Breast epithelium (tissue), 4 donors: ENCODE measurements around the gene GART. TPM values are rescaled to one million over a fixed set of nuclear protein-coding genes. Genes with fewer than 3 reads are reported as not detected.

Experiments used
- DNase-seq, 2 donors: peaks; one replicate each; pipeline ENCODE4 v3.0.0-alpha.2; 2019; ENCODE audit warnings: low spot score in 2 of 2
- H3K27ac ChIP-seq, 2 donors: fragments of 200-600 bp; sonication (generic) in 1 of 2; one replicate each; pipeline ENCODE4 v1.5.1; 2016 to 2019; ENCODE audit warnings: mild to moderate bottlenecking in 1 of 2
- H3K27me3 ChIP-seq, 2 donors: fragments of 200-600 bp; sonication (generic) in 1 of 2; one replicate each; pipeline versions ENCODE4 v1.5.1 to v1.6.0; 2017 to 2019; ENCODE audit warnings: control low read depth in 1 of 2, mild to moderate bottlenecking in 1 of 2
- H3K36me3 ChIP-seq: fragments of 200-600 bp; one replicate; pipeline ENCODE4 v1.5.1; 2019
- H3K4me1 ChIP-seq, 2 donors: fragments of 200-600 bp; sonication (generic); one replicate each; pipeline ENCODE4 v1.5.1; 2016 to 2019; ENCODE audit warnings: control low read depth in 1 of 2
- H3K4me3 ChIP-seq, 3 donors: fragments of 200-600 bp; sonication (generic); 1 replicate in 2 of 3; 2 replicates in 1 of 3; pipeline ENCODE4 v1.5.1; 2016 to 2019; ENCODE audit warnings: mild to moderate bottlenecking in 3 of 3, moderate library complexity in 2 of 3
- H3K9me3 ChIP-seq, 2 donors: fragments of 200-600 bp; sonication (generic) in 1 of 2; one replicate each; pipeline ENCODE4 v1.5.1; 2016 to 2019; ENCODE audit warnings: control low read depth in 1 of 2
- CTCF ChIP-seq, 3 donors: fragments of 450-650 bp; IDR thresholded peaks; one replicate each; pipeline ENCODE4 v1.5.1; 2016 to 2017; ENCODE audit warnings: antibody characterized with exemption in 3 of 3, mild to moderate bottlenecking in 3 of 3, moderate library complexity in 3 of 3
- POLR2A ChIP-seq: fragments of 450-650 bp; IDR thresholded peaks from one replicate; pipeline ENCODE4 v1.6.1; 2016; ENCODE audit warnings: antibody characterized with exemption, mild to moderate bottlenecking, moderate library complexity
- POLR2AphosphoS5 ChIP-seq, 3 donors: sonication (generic); formaldehyde crosslinking; IDR thresholded peaks; one replicate each; pipeline ENCODE4 v1.6.1; 2017; ENCODE audit warnings: antibody characterized with exemption in 3 of 3
- intact Hi-C: fragments of 100-400 bp; cut with DNase I; formaldehyde crosslinking; loops from one replicate; pipeline ENCODE4 v1.15.1; 2023; ENCODE audit warnings: low total_unique reads
- total RNA-seq, 3 donors: library from RNA; depleted of rRNA; stranded (reverse); fragments of >200 nt; gene quantifications; one replicate each; pipeline ENCODE4 v1.1.0, GENCODE V29; 2016

The GART gene
- total RNA-seq, 3 donors from 2014 or later, result 80.6 to 90.8 (median 89.4) TPM

- Histone ChIP-seq H3K4me3 (no peak overlapping the region), H3K4me1 (peaks cover 0 to 4% of the 10 kb centered on the region in 2 donors), H3K27ac (no peak overlapping the region), H3K36me3 (peaks cover 9% of the 10 kb centered on the region), H3K9me3 (no peaks in the 10 kb centered on the region), H3K27me3 (no peaks in the 10 kb centered on the region)
- no peak for TF ChIP-seq POLR2A
- TF ChIP-seq CTCF (IDR thresholded peaks at IDR 0.05), result no peak
- no peak for TF ChIP-seq POLR2AphosphoS5 (IDR thresholded peaks at IDR 0.05)
- no peak for DNase-seq
- intact Hi-C loops, result no loop called here
These were observed 19.0 kb upstream of the GART start for GRCh38 chr21:33560965-33561364.

- Histone ChIP-seq H3K4me3 (no peak overlapping the region), H3K4me1 (peaks cover 0 to 8% of the 10 kb centered on the region in 2 donors), H3K36me3 (peaks cover 9% of the 10 kb centered on the region), H3K9me3 (no peaks in the 10 kb centered on the region), H3K27ac (no peak overlapping the region), H3K27me3 (no peaks in the 10 kb centered on the region)
- no peak for TF ChIP-seq POLR2A
- no peak for TF ChIP-seq POLR2AphosphoS5 (IDR thresholded peaks at IDR 0.05)
- no peak for TF ChIP-seq CTCF (IDR thresholded peaks at IDR 0.05)
- intact Hi-C loops, result no loop called here
- DNase-seq, result no peak
These were observed 17.9 kb upstream of the GART start for GRCh38 chr21:33559813-33560212.

DNA sequence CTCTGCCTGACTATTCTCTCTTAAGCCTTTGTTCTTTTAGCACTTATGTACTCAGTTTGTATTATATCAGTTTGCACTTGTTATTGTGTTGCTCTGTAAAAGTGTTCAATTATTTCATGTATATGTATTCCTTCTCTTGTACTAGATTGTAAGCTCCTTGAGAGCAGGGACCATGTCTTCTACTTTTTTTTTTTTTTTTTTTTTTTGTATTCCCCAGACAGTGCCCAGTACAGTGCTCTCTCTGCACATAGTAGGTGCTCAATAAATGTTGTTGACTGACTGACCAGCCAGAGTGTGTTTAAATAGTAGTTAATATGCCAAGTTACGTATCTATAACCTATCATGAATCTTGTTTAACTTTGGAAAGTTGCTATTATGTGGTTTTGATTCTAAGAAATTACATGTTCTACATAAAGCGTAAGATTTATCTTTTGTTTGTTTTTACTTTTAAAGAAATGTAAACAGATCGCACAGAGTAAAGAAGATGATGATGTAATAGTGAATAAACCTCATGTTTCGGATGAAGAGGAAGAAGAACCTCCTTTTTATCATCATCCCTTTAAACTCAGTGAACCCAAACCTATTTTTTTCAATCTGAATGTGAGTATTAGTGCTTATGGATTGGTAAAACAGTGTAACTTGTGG lies 17.0 kb upstream of the GART start:
- Histone ChIP-seq H3K36me3 (peaks cover 9% of the 10 kb centered on the region), H3K9me3 (no peaks in the 10 kb centered on the region), H3K4me1 (peaks cover 0 to 8% of the 10 kb centered on the region in 2 donors), H3K27ac (no peak overlapping the region), H3K4me3 (no peak overlapping the region), H3K27me3 (no peaks in the 10 kb centered on the region)
- DNase-seq, result no peak
- intact Hi-C loops, result no loop called here
- TF ChIP-seq POLR2A (no peak), POLR2AphosphoS5 (IDR thresholded peaks at IDR 0.05) (no peak), CTCF (IDR thresholded peaks at IDR 0.05) (no peak)

- DNase-seq, result no peak
- Histone ChIP-seq H3K36me3 (peaks cover 9% of the 10 kb centered on the region), H3K4me1 (peaks cover 0 to 8% of the 10 kb centered on the region in 2 donors), H3K9me3 (no peaks in the 10 kb centered on the region), H3K27me3 (no peaks in the 10 kb centered on the region), H3K4me3 (no peak overlapping the region), H3K27ac (no peak overlapping the region)
- intact Hi-C loops, result no loop called here
- TF ChIP-seq POLR2AphosphoS5 (IDR thresholded peaks at IDR 0.05) (no peak), POLR2A (no peak), CTCF (IDR thresholded peaks at IDR 0.05) (no peak)
These were observed 15.5 kb upstream of the GART start for GRCh38 chr21:33557447-33557846.

GRCh38 chr21:33554982-33555344 lies 13.0 kb upstream of the GART start:
- Histone ChIP-seq H3K36me3 (peaks cover 29% of the 10 kb centered on the region), H3K4me3 (no peak overlapping the region), H3K27me3 (no peaks in the 10 kb centered on the region), H3K9me3 (no peaks in the 10 kb centered on the region), H3K27ac (no peak overlapping the region), H3K4me1 (peaks cover 0 to 8% of the 10 kb centered on the region in 2 donors)
- TF ChIP-seq POLR2A (no peak), POLR2AphosphoS5 (IDR thresholded peaks at IDR 0.05) (no peak), CTCF (IDR thresholded peaks at IDR 0.05) (no peak)
- no peak for DNase-seq
- intact Hi-C loops, result loop anchor here (5.0 kb wide), 1 partner anchor 462 kb away; no protein-coding TSS in a partner anchor
